Naive thymus-derived CD4-positive, alpha-beta T cell (primary cell): ENCODE data around the gene LRP5. TPM values are rescaled to one million over a fixed set of nuclear protein-coding genes. Genes with fewer than 3 reads are reported as not detected.

ENCODE experiments used
- ATAC-seq: fragments of 150-1000 bp; cut with Tn5 transposase; 2 replicates; pipeline ENCODE4 v1.10.0; 2021; ENCODE audit warnings: mild to moderate bottlenecking, moderate library complexity
- CTCF ChIA-PET: fragments of 350-600 bp; sonication (Branson Sonifier 250); formaldehyde crosslinking; loops from one replicate; lab custom pipeline; 2021; ENCODE audit warnings: antibody characterized with exemption; lab: Charles Lee
- POLR2A ChIA-PET: fragments of 350-600 bp; sonication (Branson Sonifier 250); formaldehyde crosslinking; loops from one replicate; lab custom pipeline; 2021; ENCODE audit warnings: antibody characterized with exemption, inconsistent platforms; lab: Charles Lee
- DNase-seq, 9 donors: peaks; one replicate each; pipeline versions ENCODE4 v3.0.0 to v3.0.0-alpha.2; 2020 to 2022; ENCODE audit warnings: mixed read lengths in 1 of 9
- H3K27ac ChIP-seq: one replicate; pipeline ENCODE4 v1.7.0; 2013; ENCODE audit warnings: mild to moderate bottlenecking, low read depth, low read length, moderate library complexity
- H3K27me3 ChIP-seq, 2 donors: one replicate each; pipeline ENCODE4 v1.7.0; 2013; ENCODE audit warnings: low read length in 2 of 2, mild to moderate bottlenecking in 2 of 2, moderate library complexity in 2 of 2; ENCODE audit not compliant: control insufficient read depth in 2 of 2, insufficient read depth in 2 of 2
- H3K36me3 ChIP-seq, 3 experiments: 1 replicate in 2 of 3; 2 replicates in 1 of 3; pipeline ENCODE4 v1.7.0; 2013; ENCODE audit warnings: low read length in 3 of 3, mild to moderate bottlenecking in 3 of 3, moderate library complexity in 1 of 3; ENCODE audit not compliant: insufficient read depth in 3 of 3, control insufficient read depth in 2 of 3
- H3K4me1 ChIP-seq, 2 donors: one replicate each; pipeline ENCODE4 v1.7.0; 2013; ENCODE audit warnings: low read length in 2 of 2, mild to moderate bottlenecking in 2 of 2, moderate library complexity in 1 of 2; ENCODE audit not compliant: control insufficient read depth in 2 of 2, insufficient read depth in 2 of 2
- H3K4me3 ChIP-seq: 2 replicates; pipeline ENCODE4 v1.7.0; 2013; ENCODE audit warnings: mild to moderate bottlenecking, low read length
- H3K9me3 ChIP-seq, 3 experiments: 1 replicate in 2 of 3; 2 replicates in 1 of 3; pipeline ENCODE4 v1.7.0; 2013; ENCODE audit warnings: low read length in 3 of 3; ENCODE audit not compliant: control insufficient read depth in 2 of 3
- H3K27ac Mint-ChIP-seq, 9 donors: one replicate each; pipeline ENCODE4 v1.8.0; 2020 to 2022; ENCODE audit warnings: mixed read lengths in 9 of 9, mild to moderate bottlenecking in 8 of 9, moderate library complexity in 5 of 9, inconsistent platforms in 2 of 9
- H3K27me3 Mint-ChIP-seq, 5 donors: one replicate each; pipeline ENCODE4 v1.8.0; 2021 to 2022; ENCODE audit warnings: mixed read lengths in 5 of 5, mild to moderate bottlenecking in 1 of 5
- H3K36me3 Mint-ChIP-seq, 5 donors: one replicate each; pipeline ENCODE4 v1.8.0; 2020 to 2022; ENCODE audit warnings: mixed read lengths in 5 of 5, mild to moderate bottlenecking in 3 of 5, inconsistent platforms in 1 of 5
- H3K4me1 Mint-ChIP-seq, 7 donors: one replicate each; pipeline ENCODE4 v1.8.0; 2020 to 2022; ENCODE audit warnings: mixed read lengths in 7 of 7, mild to moderate bottlenecking in 3 of 7, inconsistent platforms in 1 of 7
- H3K4me3 Mint-ChIP-seq, 10 donors: one replicate each; pipeline ENCODE4 v1.8.0; 2020 to 2022; ENCODE audit warnings: mild to moderate bottlenecking in 10 of 10, mixed read lengths in 10 of 10, moderate library complexity in 6 of 10, inconsistent platforms in 2 of 10
- H3K9me3 Mint-ChIP-seq, 11 donors: one replicate each; pipeline ENCODE4 v1.8.0; 2020 to 2022; ENCODE audit warnings: mixed read lengths in 11 of 11, mild to moderate bottlenecking in 4 of 11, inconsistent platforms in 1 of 11, moderate library complexity in 1 of 11
- intact Hi-C, 2 donors: fragments of 100-400 bp; cut with micrococcal nuclease; formaldehyde crosslinking; loops; one replicate each; pipeline ENCODE4 v1.15.1; 2023
- polyA plus RNA-seq, 2 donors: library from polyadenylated mRNA; unstranded; fragments of 300-500 nt; fragmentation: Illumina TruSeq; gene quantifications; one replicate each; pipeline ENCODE4 v1.2.3, GENCODE V29; 2021
- total RNA-seq, 6 experiments: library from RNA in 5 of 6; stranded (reverse) in 5 of 6; gene quantifications; 1 replicate in 5 of 6; 2 replicates in 1 of 6; pipeline ENCODE4 v1.2.3 and lab custom pipeline; 2021 to 2026

Gene LRP5
- total and polyA plus RNA-seq, 7 experiments from 2014 or later, result 0.35 to 29.9 (median 2.2) TPM

DNA sequence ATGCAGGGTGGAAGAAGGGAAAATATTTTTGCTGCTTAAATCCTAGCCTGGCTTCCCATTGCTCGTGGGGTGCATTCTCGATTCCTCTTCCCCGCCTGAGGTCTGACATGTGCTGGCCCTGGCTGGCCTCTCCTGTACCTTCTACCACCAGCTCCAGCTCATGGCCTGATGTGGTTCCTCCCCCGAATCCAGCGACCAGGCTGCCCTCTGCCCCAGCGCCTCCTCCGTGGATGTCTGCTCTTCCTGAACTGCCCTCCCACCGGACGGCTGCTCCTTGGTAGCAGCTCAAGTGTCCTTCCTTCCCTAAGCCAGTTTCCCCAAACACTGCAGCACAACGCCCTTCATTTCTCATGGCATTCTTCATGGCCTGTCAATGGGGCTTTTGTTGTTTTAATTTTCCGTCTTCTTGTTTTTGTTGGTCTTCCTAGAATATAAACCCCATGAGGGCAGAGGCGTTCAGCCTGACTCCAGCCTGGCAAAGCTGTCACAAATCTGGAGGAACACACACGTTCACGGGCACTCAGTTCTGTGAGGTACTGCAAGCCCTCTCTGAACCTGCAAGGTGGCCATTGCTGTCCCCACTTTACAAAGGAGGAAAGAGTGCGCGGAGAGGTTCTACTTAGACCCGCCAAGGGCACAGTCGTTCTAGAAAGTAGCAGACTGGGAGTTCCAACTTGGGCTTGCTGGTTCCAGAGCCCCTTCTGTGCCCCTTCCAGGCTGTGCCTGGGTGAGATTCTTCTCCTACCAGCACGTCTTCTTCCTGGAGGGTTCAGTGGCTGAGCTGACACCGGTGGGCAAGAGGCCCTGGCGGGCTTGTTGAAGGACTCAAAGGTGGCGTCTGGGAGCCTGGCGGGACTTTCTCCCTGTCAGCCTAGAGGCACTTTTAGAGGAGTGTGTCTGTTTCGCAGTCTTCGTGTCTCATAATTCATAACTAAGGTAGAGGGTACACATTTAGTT is 953 bp upstream of the LRP5 start:
- no peak overlapping the region for H3K27ac ChIP-seq
- H3K27me3 Mint-ChIP-seq, result peaks cover 0 to 18% (median 0%) of the 10 kb centered on the region in 5 donors
- H3K9me3 Mint-ChIP-seq, result no peaks in the 10 kb centered on the region
- peaks cover 0 to 4% of the 10 kb centered on the region in 2 donors for H3K27me3 ChIP-seq
- H3K4me1 ChIP-seq, result peaks cover 8 to 22% of the 10 kb centered on the region in 2 donors
- no peak overlapping the region for H3K4me3 ChIP-seq
- H3K9me3 ChIP-seq, result no peaks in the 10 kb centered on the region
- H3K27ac Mint-ChIP-seq, result peak overlapping the region in 8 of 9 donors; percentile 4 to 78 (median 52)
- POLR2A ChIA-PET, result interaction anchor here (1.3 kb wide), 1 partner anchor 40 kb away, joined by 4 read pairs; the partner anchor contains the start of gene C11orf24
- ATAC-seq (no peak), DNase-seq (no peak)
- no peaks in the 10 kb centered on the region for H3K36me3 Mint-ChIP-seq
- CTCF ChIA-PET, result interaction anchor here (0.8 kb wide), 1 partner anchor 44 kb away, joined by 3 read pairs; no protein-coding TSS in a partner anchor
- intact Hi-C loops, result loop anchor here (2.0 to 5.0 kb wide), 4 partner anchors 17 to 69 kb away; partner anchors contain the start of gene C11orf24 (in 1 of the 2)
- peaks cover 14 to 43% (median 31%) of the 10 kb centered on the region in 7 donors for H3K4me1 Mint-ChIP-seq
- H3K4me3 Mint-ChIP-seq, result peak overlapping the region; percentile 55 to 85 (median 76)
- H3K36me3 ChIP-seq, result no peaks in the 10 kb centered on the region

- Mint-ChIP-seq H3K4me3 (peak overlapping the region; percentile 86 to 92 (median 88)), H3K4me1 (peaks cover 14 to 47% (median 31%) of the 10 kb centered on the region in 7 donors), H3K9me3 (peaks cover 0 to 2% (median 0%) of the 10 kb centered on the region in 11 donors), H3K27ac (peak overlapping the region in 8 of 9 donors; percentile 10 to 87 (median 66)), H3K27me3 (peaks cover 0 to 18% (median 0%) of the 10 kb centered on the region in 5 donors), H3K36me3 (no peaks in the 10 kb centered on the region)
- Histone ChIP-seq H3K27me3 (peaks cover 0 to 4% of the 10 kb centered on the region in 2 donors), H3K36me3 (no peaks in the 10 kb centered on the region), H3K4me3 (peak overlapping the region; percentile 50), H3K27ac (no peak overlapping the region), H3K4me1 (peaks cover 8 to 22% of the 10 kb centered on the region in 2 donors), H3K9me3 (no peaks in the 10 kb centered on the region)
- DNase-seq (peak in 3 of 9 donors; percentile 22 to 47 (median 36)), ATAC-seq (peak; percentile 57)
- ChIA-PET CTCF (no interaction called here), POLR2A (interaction anchor here (1.1 kb wide), 1 partner anchor 11 kb away, joined by 4 read pairs; no protein-coding TSS in a partner anchor)
- intact Hi-C loops, result loop anchor here (2.0 to 5.0 kb wide), 4 partner anchors 16 to 68 kb away; partner anchors contain the start of gene C11orf24 (in 1 of the 2)
Observed at GRCh38 chr11:68312780-68313573, 586 bp downstream of the LRP5 start.

GRCh38 chr11:68313574-68314202 is 1.3 kb downstream of the LRP5 start:
- ChIA-PET CTCF (no interaction called here), POLR2A (interaction anchor here (0.8 to 1.1 kb wide), 2 partner anchors 10 to 19 kb away, joined by 3 to 4 read pairs; no protein-coding TSS in a partner anchor)
- H3K36me3 ChIP-seq, result no peaks in the 10 kb centered on the region
- peaks cover 8 to 22% of the 10 kb centered on the region in 2 donors for H3K4me1 ChIP-seq
- Mint-ChIP-seq H3K27me3 (peaks cover 0 to 18% (median 0%) of the 10 kb centered on the region in 5 donors), H3K9me3 (peaks cover 0 to 2% (median 0%) of the 10 kb centered on the region in 11 donors), H3K27ac (peak overlapping the region in 8 of 9 donors; percentile 10 to 87 (median 66)), H3K4me3 (peak overlapping the region; percentile 86 to 92 (median 88)), H3K36me3 (no peaks in the 10 kb centered on the region), H3K4me1 (peaks cover 14 to 47% (median 31%) of the 10 kb centered on the region in 7 donors)
- no peak overlapping the region for H3K27ac ChIP-seq
- no peaks in the 10 kb centered on the region for H3K9me3 ChIP-seq
- intact Hi-C loops, result loop anchor here (2.0 to 5.0 kb wide), 4 partner anchors 15 to 67 kb away; partner anchors contain the start of gene C11orf24 (in 1 of the 2)
- ATAC-seq, result no peak
- H3K4me3 ChIP-seq, result peak overlapping the region; percentile 50
- peaks cover 0 to 4% of the 10 kb centered on the region in 2 donors for H3K27me3 ChIP-seq
- no peak for DNase-seq

DNA sequence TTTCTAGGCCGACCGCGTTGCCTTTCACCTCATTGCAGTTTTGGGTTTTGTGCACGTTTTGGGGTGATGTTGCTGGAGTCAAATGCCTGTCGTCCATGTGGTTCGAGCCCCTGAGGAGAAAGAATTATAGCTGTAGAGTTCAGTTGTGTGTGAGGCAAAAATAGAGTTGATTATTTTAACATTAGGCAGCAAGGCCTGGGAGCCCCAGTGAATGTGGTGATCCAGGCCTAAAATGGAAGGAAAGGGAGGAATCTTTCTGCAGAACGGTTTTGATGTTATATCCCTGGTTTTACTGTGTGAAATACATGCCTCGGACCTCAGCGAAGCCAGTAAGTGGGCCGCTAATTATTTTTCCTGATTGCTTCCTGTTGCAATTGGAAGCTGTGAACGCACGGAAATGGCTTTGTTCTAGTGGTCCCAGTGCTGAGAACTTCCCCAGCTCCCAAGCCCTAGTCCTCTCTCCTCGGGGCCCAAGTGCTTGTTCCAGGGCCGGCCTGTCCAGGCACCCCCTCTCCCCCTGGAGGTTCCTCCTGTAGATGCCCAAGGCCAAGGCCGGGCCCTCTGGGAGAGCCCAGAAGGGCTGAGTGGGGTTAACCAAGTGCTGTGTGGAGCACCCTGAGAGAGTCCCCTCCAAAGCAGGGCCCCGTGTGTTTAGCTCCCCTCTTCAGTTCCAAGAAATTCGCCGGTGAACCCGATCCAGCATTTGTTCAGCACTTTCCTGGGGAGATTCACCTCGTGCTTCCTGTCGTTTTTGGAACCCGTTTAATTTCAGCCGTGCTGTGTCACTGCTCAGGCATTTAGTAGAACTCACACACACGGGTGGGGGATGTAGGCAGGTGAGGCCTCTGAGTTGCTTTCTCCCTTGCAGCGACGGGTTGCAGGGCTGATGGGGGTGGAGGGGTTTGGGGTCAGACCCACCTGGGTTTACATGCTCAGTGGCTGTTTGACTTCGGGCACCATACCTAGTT is 2.1 kb downstream of the LRP5 start:
- Histone ChIP-seq H3K4me3 (no peak overlapping the region), H3K4me1 (peaks cover 8 to 22% of the 10 kb centered on the region in 2 donors), H3K9me3 (no peaks in the 10 kb centered on the region), H3K27me3 (peaks cover 0 to 4% of the 10 kb centered on the region in 2 donors), H3K27ac (no peak overlapping the region), H3K36me3 (no peaks in the 10 kb centered on the region)
- ATAC-seq (no peak), DNase-seq (no peak)
- peaks cover 0 to 18% (median 0%) of the 10 kb centered on the region in 5 donors for H3K27me3 Mint-ChIP-seq
- ChIA-PET CTCF (no interaction called here), POLR2A (interaction anchor here (0.6 to 1.1 kb wide), 3 partner anchors 9 to 56 kb away, joined by 3 to 4 read pairs (median 3); no protein-coding TSS in a partner anchor)
- H3K9me3 Mint-ChIP-seq, result peaks cover 0 to 2% (median 0%) of the 10 kb centered on the region in 11 donors
- H3K36me3 Mint-ChIP-seq, result no peaks in the 10 kb centered on the region
- peak overlapping the region; percentile 36 to 92 (median 88) for H3K4me3 Mint-ChIP-seq
- intact Hi-C loops, result loop anchor here in 1 of 2 donors (5.0 kb wide), 2 partner anchors 38 to 42 kb away; partner anchors contain the start of gene C11orf24
- H3K4me1 Mint-ChIP-seq, result peaks cover 14 to 47% (median 31%) of the 10 kb centered on the region in 7 donors
- peak overlapping the region in 4 of 9 donors; percentile 10 to 87 (median 57) for H3K27ac Mint-ChIP-seq
